Measurements from ENCODE around the gene SLC26A6.

Gene SLC26A6

DNA sequence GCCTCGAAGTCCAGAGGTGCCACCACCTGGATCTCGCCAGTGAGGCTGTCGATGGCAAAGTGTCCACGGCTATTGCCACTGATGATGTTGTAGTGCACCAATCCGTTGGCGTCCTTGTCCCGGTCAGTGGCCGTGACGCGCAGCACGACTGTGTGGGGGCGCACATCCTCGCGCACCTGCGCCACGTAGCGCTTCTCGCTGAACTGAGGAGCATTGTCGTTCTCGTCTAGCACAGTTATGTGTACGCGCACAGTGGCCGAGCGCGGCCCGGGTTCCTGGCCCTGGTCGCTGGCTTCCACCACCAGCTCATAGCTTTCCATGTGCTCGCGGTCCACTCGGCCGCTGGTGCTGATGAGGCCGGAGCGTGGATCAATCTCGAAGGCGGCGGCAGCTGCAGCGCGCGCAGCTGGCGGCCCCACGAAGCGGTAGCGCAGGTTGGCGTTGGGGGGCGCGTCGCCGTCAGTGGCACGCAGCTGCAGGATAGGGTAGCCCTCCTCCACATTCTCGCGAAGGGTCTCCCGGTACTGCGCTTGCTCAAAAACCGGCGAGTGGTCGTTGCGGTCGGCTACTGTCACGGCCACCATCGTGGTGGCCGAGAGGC lies 25.6 kb upstream of the SLC26A6 start:
- no peak for DNase-seq (ENCODE audit: low read depth)

DNA sequence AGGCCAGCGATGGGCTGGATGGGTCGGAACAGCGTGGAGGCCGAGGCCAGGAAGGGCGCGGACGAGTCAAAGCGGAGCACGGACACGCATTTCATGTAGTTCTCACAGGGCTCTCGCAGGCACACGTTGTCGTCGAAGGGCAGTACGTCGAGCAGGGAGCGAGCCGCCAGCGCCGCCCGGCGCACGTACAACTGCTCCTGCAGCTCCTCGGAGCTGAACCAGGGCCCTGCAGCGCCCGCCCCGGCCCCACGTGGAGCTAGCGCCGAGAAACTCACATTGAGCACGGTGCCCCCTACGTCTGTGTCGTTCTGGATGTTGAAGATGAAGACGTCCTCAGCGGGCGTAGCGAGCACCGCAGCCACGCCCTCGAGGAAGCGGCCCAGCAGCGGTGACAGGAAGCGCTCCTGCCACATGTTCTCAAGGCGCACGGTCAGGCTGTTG lies 21.6 kb upstream of the SLC26A6 start:
- no peak for DNase-seq (ENCODE audit: low read depth)

DNA sequence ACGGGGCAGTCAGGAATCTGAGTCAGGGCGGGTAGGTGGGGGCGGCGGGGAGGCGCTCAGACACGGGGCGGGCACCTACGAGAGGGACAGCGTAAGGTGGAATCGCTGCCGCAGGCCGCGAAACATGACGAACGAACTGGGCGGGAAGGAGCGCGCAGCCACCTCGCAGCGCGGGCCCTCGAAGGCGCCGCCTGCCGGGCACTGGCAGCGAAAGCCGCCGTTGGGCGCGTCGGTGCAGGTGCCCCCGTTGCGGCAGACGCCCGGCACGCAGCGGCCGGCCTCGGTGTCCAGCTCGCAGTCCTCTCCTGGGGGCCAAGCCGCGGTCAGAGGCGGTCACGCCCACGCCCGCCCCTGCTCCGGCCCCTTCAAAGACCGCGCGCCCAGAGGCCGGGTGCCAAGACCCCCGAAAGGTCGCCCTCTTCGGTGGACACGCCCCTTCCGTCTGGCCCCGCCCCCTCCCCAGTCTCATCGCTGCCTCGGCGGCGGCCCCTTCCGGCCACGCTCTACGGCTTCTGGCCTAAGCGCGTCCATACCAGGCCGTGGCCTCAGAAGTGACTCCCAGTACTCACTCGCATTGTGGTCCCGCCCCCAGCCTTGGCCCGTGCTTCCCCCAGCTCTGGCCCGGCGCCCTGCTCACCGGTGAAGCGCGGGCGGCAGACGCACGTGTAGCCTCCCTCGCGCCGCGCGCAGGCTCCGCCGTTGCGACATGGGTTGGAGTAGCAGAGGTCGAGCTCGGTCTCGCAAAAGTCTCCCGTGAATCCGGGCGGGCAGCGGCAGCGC lies 21.0 kb upstream of the SLC26A6 start:
- DNase-seq (ENCODE audit: low read depth) = no peak

DNA sequence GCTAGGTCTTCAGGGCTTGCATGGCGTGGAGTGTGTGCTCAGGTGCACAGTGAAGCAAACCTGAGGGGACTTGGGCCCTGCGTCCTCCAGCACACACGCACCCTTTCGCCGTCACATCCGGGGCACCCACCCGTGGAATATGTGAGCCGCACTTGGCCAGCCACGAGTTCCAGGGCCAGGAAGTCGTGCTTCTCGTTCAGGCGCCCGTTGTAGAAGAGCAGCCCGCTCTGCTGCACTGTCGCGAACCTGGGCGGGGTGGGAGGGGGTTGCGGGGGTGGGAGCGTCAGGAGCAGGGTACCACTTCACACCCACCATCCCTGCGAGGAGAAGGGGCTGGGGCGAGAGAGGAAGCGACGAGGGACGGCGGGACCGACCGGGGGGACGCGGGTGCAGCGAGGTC lies 20.3 kb upstream of the SLC26A6 start:
- DNase-seq (ENCODE audit: low read depth) = no peak

DNA sequence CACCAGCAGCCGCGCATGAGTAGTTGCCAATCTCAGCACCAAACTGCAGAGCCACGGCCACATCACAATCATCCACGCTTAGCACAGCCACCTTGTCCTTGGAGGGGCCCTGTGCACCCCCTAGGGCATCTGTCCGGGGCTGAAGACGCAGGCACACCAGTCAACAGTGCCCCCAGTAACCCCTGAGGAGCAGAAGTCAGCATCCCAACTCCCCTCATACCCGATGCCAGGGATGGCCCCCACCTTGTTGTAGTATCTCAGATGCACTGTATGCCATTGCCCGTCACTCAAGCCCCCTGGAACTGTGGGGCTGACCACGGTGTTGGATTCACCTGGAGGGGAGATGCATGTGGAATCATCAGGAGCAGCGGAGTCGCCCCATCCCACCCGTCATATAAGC lies 19.8 kb upstream of the SLC26A6 start:
- DNase-seq (ENCODE audit: low read depth) = no peak

DNA sequence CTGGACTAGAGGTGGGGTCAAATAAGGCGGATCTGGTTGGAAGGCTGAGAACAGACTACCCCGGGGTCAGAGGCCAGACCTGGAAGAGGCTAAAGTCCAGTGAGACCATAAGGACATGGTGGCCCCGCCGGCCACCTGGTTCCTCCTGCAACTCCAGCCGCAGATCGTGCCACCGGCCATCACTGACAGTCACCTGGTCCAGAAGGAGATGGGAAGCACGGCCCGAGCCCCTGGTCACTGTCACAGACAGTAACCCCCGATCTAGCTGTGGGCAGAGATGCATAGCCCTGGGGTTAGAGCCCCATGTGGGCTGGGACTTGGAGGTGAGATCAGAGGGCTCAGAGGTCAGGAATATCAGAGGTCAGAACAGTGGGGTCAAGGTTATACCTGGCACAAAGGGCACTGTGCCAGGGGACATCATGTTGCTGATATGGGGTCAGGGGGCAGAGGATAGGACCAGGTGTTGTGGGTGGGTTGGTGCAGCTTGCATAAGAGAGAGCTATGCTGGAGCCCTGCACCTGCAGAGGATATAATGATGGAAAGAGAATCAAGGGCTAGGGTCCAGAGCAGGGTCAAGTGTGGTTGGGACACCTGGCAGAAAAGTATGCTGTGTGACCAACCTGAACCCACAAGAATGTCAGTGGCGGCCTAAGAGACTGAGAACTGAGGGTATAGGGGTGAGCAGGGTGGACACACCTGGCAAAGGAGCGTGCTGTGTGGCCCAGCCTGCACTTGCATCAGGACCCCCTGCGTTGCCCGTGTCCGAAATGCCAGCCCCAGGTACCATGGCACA lies 17.9 kb upstream of the SLC26A6 start:
- DNase-seq (ENCODE audit: low read depth) = no peak

DNA sequence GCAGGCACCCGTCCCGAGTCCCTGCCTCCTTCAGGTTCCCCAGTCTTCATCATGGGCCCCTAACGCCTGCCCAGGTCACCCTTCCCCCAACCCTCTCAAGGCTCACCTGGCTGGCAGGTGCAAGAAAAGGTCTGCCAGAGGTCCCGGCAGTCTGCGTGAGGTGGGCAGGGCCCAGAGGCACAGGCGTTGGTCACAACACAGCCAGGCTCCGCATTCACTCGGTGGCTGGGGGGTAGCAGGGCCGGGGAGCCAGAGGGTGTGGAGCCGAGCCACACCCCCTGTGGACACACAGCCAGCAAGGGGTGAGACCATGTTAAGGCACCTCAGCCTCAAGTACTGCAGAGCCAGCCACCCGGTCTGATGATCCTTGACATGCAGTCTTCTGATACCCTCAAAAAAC lies 16.5 kb upstream of the SLC26A6 start:
- DNase-seq (ENCODE audit: low read depth) = no peak

DNA sequence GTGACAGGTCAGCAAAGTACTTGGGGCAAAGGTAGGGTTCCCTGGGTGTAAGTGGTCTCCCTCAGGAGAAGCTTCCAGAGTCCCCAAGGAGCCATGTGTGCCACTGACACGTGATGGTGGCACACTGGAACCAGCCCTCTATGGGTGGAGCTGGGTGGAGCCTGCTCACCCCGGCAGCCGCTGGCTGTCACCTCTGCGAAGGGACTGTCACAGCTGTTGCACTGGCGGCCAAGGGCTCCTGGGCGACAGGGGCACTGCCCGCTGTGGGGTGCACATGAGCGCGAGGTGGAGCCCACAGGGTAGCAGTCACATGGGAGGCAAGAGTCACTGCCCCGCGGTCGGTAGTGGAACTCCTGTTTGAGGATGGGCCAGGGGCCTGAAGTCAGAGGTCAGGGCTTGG lies 15.5 kb upstream of the SLC26A6 start:
- DNase-seq (ENCODE audit: low read depth) = no peak

DNA sequence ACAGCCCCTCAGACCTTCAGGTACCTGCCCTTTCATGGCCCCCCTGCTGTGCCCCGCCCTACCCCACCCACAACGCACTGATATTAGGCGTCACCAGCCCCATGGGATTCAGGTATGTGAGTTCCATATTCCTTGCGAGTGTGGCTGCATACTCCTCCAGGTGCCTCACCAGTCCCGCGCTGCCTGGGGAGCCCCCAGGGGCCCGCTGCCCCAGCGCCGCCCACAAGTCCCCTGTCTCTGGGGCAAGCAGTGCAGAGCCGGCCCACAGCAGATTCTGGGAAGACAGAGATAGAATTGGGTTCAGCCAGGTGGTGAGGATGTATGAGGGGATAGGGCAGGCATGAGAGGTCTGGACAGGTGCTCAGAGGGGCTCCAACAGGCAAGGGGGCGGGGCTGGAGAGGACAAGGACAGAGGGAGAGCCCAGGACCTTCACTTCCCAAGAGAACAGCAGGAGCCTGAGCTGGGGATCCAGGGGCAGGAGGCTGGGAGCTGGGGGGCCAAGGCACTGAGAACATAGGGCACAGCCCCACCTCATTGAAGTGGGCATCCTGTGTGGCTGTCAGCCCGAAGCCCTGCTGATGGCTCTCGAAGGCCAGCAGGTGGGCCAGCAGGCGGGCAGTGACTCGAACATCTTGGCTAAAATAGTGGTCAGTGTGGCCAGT lies 13.1 kb upstream of the SLC26A6 start:
- no peak for DNase-seq (ENCODE audit: low read depth)

DNA sequence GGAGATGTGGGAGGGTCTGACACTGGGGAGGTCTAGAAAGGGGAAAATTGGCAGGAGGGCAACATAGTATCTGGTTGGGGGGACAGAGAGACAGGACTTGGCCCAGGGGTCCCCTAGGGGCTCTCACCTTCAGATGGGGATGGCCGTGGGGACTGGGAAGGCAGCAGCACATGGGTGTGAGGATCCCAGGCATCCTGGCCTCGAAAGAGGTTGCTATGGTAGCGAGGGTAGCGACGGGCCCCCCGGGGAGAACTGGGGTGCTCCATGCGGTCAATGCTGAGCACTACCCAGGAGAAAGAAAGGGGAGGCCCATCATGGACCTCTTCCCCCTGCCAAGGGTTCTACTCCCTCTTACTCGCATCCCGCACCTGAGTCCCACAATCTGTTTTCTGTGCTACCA lies 12.5 kb upstream of the SLC26A6 start:
- DNase-seq (ENCODE audit: low read depth) = no peak

DNA sequence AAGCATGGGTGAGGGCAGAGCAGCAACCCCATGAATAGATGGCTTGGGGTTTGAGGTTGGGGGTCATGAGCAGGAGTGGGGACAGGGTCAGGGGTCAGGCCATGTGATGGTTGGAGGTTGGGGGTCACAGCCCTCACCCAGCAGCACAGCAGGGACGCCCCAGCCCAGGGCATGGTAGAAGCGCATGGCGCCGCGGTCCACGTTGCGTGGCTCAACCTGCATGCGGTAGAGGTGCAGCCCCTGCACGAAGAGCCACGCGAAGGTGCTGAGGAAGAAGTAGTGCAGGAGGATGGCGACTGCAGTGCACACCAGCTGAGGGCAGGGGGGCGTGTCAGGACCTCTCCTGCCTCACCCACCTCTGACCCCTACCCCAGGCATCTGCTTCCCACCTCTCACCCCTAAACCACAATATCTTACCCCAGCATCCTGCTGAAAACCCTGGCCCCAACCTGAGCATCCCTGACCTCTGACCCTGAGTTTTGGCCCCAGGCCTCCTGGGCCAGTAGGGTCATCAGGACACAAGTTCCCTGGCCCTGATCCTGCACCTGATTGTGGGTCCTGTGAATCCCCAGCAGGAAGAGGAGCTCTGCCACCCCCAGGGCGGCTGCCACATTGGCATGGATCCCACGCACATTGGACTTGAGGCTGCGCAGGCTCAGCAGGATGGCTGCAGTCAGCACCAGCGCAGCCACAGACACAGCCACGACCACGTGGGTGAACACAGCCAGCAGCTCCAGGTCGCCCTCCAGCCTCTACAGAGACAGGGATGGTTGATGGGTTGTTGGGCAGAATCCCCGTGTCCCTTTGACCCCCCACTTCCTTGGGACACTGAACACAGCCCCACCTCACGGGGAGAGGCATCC lies 9.9 kb upstream of the SLC26A6 start:
- no peak for DNase-seq (ENCODE audit: low read depth)

DNA sequence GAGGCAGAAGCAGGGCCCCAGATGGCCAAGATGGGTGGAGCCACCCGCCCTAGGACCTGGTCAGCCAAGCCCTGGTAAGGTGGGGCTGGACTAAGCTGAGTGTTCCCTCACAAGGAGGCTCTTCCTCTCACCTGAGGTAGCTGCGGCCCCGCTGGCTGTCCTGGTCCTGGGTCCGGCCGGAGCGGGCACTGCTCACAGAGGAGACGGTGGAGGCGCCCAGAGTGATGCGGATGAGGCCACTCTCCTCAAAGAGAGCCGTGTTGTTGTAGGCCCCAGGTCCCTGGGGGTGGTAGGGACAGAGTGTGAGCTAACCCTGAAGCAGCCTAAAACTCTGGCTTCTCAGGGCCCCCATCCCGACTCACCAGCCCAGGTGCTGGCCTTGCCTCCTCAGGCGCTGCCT lies 7.3 kb upstream of the SLC26A6 start:
- no peak for DNase-seq (ENCODE audit: low read depth)

DNA sequence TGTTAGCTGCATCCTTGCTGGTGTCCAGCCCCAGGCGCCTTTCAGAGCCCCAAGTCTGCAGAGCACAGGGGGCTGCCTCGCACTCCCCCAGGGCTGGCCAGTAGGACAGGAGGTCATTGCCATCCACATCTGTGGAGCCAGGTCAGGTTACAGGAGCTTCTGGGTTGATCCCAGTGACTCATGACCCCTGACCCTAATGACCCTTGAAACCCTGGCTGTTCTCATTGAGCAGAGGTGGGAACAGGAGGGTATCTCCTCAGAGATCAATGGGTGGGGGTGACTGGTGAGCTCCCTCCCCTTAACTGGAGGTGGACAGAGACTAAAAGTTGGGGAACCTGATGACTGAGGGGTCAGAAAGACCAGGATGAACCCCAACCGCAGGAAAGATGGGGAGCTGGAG lies 6.1 kb upstream of the SLC26A6 start:
- DNase-seq (ENCODE audit: low read depth) = no peak

DNA sequence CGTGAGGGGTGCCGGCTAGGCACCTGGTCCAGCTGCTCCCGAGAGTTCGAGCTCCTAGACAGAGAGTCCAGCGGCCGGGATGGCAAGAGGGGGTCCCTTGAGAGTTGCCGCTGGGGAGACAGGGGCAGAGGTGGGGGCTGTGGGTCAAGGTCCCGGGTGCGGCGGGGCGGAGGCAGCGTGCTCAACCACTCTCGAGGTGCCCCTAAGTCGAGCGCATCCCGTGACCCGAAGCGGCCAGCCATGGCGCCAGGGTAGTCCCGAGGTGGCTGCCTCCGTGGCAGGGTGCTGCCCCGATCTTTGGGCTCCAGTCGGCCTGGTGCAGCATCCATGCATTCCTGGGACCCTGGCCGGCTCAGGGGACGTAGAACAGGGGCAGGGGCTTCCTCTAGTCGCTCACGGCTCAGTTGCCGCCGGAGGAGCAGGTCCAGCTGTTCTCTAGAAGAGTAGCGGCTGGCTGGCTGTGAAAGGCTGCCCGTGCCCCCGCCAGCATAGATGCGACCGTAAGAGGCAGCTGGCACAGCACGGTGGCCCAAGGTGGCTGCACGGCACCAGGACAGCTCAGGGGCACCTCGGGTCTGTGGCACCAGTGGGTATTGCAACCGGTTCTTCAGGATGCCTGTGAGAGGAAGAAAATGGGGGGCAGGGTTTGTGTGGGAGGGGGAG lies 4.8 kb upstream of the SLC26A6 start:
- no peak for DNase-seq (ENCODE audit: low read depth)

DNA sequence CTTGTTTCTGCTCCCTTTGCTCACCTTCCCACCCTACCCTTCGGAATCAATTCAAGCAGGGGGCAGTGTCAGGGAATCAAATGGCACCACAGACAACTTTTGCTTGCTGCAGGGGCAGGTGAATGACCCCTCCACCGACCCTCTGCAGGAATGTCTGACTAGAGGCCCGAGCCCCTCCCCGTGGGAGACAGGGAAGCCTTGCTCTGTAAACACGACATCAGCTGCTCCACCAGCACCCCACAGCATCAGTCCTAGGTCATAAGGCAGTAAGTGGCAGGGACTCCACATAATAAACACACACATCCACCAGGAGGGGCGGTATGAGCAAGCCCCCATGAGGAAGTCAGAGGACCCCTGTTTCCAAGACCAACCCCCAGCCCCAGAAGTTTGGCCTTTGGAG lies 2.0 kb upstream of the SLC26A6 start:
- no peak for DNase-seq (ENCODE audit: low read depth)

DNA sequence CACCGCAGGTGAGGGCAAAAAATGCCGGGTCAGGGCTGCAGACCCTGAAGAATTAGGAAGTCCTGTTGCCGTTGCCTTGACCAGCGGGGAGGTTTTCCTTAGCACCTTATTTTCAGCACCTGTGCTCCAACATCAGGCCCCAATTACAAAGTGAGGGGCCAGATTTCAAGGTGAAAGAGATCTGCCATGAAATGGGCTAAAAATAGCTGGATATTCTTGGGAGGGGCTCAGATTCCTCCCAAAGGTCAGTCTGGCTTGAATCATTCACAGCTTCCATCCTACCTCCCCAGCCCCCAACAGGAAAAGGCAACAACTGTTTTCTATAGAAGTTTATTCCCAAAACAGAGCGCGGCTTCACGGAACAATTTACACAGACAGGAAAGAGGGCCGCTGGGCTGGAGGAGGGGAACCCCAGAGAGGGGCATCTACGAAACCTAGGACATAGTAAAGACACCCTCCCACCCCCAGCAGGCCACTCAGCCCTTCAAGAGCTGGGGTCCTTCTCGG lies 941 bp upstream of the SLC26A6 start:
- DNase-seq (ENCODE audit: low read depth) = no peak

DNA sequence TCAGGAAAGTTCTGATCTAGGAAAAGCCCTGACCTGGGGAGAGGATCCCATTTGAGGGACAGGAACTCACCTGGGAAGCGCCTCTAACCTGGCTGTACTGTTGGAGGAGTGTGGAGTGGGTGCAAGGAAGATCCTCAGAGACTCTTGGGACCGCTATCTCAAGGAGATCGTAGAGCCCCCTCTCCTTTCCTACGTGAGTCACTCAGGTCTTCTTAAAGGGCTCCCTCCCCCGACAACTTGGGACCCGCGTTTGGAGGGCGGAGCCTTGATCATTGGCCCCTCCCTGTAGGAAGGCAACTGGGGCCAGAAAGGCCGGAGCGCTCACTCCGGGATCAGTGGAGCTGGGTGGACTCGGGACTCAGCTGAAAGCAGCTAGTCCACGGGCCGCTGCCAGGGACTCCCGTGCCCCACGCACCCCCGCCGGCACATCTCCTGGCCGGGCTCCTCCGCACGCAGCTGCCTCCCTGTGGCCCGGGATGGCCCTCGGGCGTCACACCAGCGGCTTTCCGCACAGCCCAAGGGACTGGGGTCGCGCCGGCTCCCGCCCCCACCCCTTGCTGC lies 520 bp downstream of the SLC26A6 start:
- DNase-seq (ENCODE audit: low read depth) = no peak

DNA sequence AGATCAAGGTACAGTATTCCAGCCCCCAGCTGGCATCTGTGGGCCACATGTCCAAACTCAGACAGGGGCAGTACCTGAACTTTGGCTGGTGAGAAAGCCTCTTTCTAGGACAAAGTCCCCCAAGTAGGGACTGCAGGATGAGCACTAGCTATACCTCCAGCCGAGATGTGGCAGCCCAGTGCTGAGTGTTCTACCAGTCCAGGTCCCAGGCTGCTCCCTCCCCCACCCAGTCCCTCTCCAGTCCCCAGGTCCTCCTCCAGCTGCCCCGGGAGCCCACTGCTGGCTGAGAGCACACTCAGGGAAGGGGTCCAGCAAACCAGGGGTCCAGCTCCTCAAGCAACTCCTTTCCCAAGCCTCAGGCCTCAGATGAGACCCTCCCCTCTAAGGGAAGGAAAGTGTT lies 1.5 kb downstream of the SLC26A6 start:
- no peak for DNase-seq (ENCODE audit: low read depth)

DNA sequence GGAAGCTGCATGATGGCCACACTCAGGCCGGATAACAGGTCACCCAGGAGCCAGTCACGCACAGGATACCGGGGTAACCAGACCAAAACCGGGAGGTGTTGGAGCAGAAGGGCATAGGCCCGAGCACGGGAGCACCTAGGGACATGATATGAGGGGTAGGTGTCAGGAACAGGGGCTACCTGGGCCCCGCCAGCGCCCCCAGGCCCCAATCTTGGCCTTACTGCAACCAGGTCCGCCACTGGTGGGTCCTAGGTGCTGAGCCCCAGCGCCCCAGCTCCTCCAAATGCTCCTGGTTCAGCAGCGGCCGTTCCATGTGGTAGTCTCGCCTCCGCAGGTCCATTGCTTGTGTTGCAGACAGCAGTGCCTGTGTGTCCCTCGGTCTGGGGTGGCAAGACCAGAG lies 2.0 kb downstream of the SLC26A6 start:
- no peak for DNase-seq (ENCODE audit: low read depth)
